WTC11 (cell line): ENCODE measurements around the gene GABRQ. TPM values are rescaled to one million over a fixed set of nuclear protein-coding genes. Genes with fewer than 3 reads are reported as not detected.

ENCODE experiments used
- ATAC-seq: fragments of 200-7000 bp; cut with Tn5 transposase; 2 replicates; pipeline ENCODE4 v1.10.0; 2021; ENCODE audit warnings: mild to moderate bottlenecking, moderate library complexity
- CTCF ChIA-PET: fragments of 300-600 bp; sonication (Branson Sonifier 250); formaldehyde crosslinking; loops from one replicate; lab custom pipeline; 2021; ENCODE audit warnings: antibody characterized with exemption; lab: Charles Lee
- POLR2A ChIA-PET: fragments of 350-600 bp; sonication (Branson Sonifier 250); formaldehyde crosslinking; loops from one replicate; lab custom pipeline; 2021; ENCODE audit warnings: antibody characterized with exemption; lab: Charles Lee
- DNase-seq: peaks from one replicate; pipeline ENCODE4 v3.0.0; 2021; ENCODE audit warnings: low spot score
- H3K27ac Mint-ChIP-seq: 2 replicates; pipeline ENCODE4 v1.8.0; 2021; ENCODE audit warnings: mixed read lengths
- H3K27me3 Mint-ChIP-seq: 2 replicates; pipeline ENCODE4 v1.8.0; 2021; ENCODE audit warnings: low read depth, mild to moderate bottlenecking, moderate library complexity, mixed read lengths
- H3K36me3 Mint-ChIP-seq: 2 replicates; pipeline ENCODE4 v1.8.0; 2021; ENCODE audit warnings: mixed read lengths
- H3K4me1 Mint-ChIP-seq: 2 replicates; pipeline ENCODE4 v1.8.0; 2022; ENCODE audit warnings: mixed read lengths
- H3K4me3 Mint-ChIP-seq: 2 replicates; pipeline ENCODE4 v1.8.0; 2021; ENCODE audit warnings: mild to moderate bottlenecking, moderate library complexity, mixed read lengths
- H3K9me3 Mint-ChIP-seq: 2 replicates; pipeline ENCODE4 v1.8.0; 2021; ENCODE audit warnings: mixed read lengths
- AR ChIP-seq: fragments of 250-450 bp; sonication (Bioruptor Pico); IDR thresholded peaks from 2 replicates; pipeline ENCODE4 v1.9.0; 2021; ENCODE audit warnings: mild to moderate bottlenecking
- CDX4 ChIP-seq: fragments of 250-450 bp; sonication (Bioruptor Pico); IDR thresholded peaks from 2 replicates; pipeline ENCODE4 v1.9.0; 2021; ENCODE audit warnings: moderate library complexity, mild to moderate bottlenecking, inconsistent platforms, borderline replicate concordance
- ELF4 ChIP-seq: sonication (generic); formaldehyde crosslinking; IDR thresholded peaks from 2 replicates; pipeline ENCODE4 v1.8.1; 2022; ENCODE audit warnings: low read depth, mild to moderate bottlenecking, moderate library complexity, missing genetic modification reagents
- FOXJ3 ChIP-seq: sonication (generic); formaldehyde crosslinking; IDR thresholded peaks from 2 replicates; pipeline ENCODE4 v1.9.0; 2021; ENCODE audit warnings: missing genetic modification reagents, mild to moderate bottlenecking, borderline replicate concordance
- FOXK1 ChIP-seq: sonication (generic); formaldehyde crosslinking; IDR thresholded peaks from 2 replicates; pipeline ENCODE4 v1.8.0; 2022; ENCODE audit warnings: mild to moderate bottlenecking, moderate library complexity, missing genetic modification reagents
- FOXP1 ChIP-seq: sonication (generic); formaldehyde crosslinking; IDR thresholded peaks from 2 replicates; pipeline ENCODE4 v1.8.0; 2022; ENCODE audit warnings: missing genetic modification reagents, mild to moderate bottlenecking, moderate library complexity, borderline replicate concordance
- GTF2I ChIP-seq: fragments of 250-450 bp; sonication (Bioruptor Pico); conservative IDR thresholded peaks from 2 replicates; pipeline ENCODE4 v1.4.0; 2021; ENCODE audit warnings: mild to moderate bottlenecking
- HMGXB4 ChIP-seq: sonication (generic); formaldehyde crosslinking; IDR thresholded peaks from 2 replicates; pipeline ENCODE4 v1.8.1; 2023; ENCODE audit warnings: mild to moderate bottlenecking, moderate library complexity, missing genetic modification reagents
- MXD4 ChIP-seq: fragments of 250-450 bp; sonication (Bioruptor Pico); IDR thresholded peaks from 2 replicates; pipeline ENCODE4 v1.8.0; 2021; ENCODE audit warnings: mild to moderate bottlenecking, moderate library complexity, borderline replicate concordance
- NFYB ChIP-seq: sonication (generic); formaldehyde crosslinking; conservative IDR thresholded peaks from 2 replicates; pipeline ENCODE4 v1.8.0; 2022; ENCODE audit warnings: low read depth, missing genetic modification reagents
- NR2C2 ChIP-seq: sonication (generic); formaldehyde crosslinking; IDR thresholded peaks from 2 replicates; pipeline ENCODE4 v1.8.0; 2022; ENCODE audit warnings: mild to moderate bottlenecking, missing genetic modification reagents
- USF2 ChIP-seq: sonication (generic); formaldehyde crosslinking; IDR thresholded peaks from 2 replicates; pipeline ENCODE4 v1.8.1; 2023; ENCODE audit warnings: mild to moderate bottlenecking, missing genetic modification reagents, moderate library complexity
- ZNF138 ChIP-seq: sonication (generic); formaldehyde crosslinking; conservative IDR thresholded peaks from 2 replicates; pipeline ENCODE4 v1.8.1; 2022; ENCODE audit warnings: mild to moderate bottlenecking, moderate library complexity, missing genetic modification reagents
- ZNF219 ChIP-seq: sonication (generic); formaldehyde crosslinking; IDR thresholded peaks from 2 replicates; pipeline ENCODE4 v1.8.0; 2023; ENCODE audit warnings: missing genetic modification reagents, mild to moderate bottlenecking, borderline replicate concordance
- total RNA-seq: library from RNA; stranded (reverse); gene quantifications from 3 replicates; pipeline ENCODE4 v1.2.3, GENCODE V29; 2021
- TF ChIP-seq, protein P1 (sequence below): fragments of 250-450 bp; sonication (Bioruptor Pico); IDR thresholded peaks from 2 replicates; pipeline ENCODE4 v2.1.2; 2022; ENCODE audit warnings: mild to moderate bottlenecking, moderate library complexity
- TF ChIP-seq, protein P2 (sequence below): sonication (generic); formaldehyde crosslinking; IDR thresholded peaks from 2 replicates; pipeline ENCODE4 v1.8.0; 2023; ENCODE audit warnings: mild to moderate bottlenecking, missing genetic modification reagents
- TF ChIP-seq, protein P3 (sequence below): fragments of 250-450 bp; sonication (Bioruptor Pico); conservative IDR thresholded peaks from 2 replicates; pipeline ENCODE4 v1.9.0; 2021; ENCODE audit warnings: mild to moderate bottlenecking
- TF ChIP-seq, protein P4 (sequence below): sonication (generic); formaldehyde crosslinking; conservative IDR thresholded peaks from 2 replicates; pipeline ENCODE4 v1.8.1; 2023; ENCODE audit warnings: mild to moderate bottlenecking, low read depth, missing genetic modification reagents, moderate library complexity

The GABRQ gene
- total RNA-seq, 1 experiment from 2014 or later = 8.6 TPM

- DNase-seq (no peak), ATAC-seq (no peak)
- H3K36me3 Mint-ChIP-seq = peaks cover 41% of the 10 kb centered on the region
- no peak overlapping the region for H3K4me3 Mint-ChIP-seq
- ChIA-PET CTCF (interaction anchor here (2.1 kb wide), 1 partner anchor 11 kb away, joined by 6 read pairs; no protein-coding TSS in a partner anchor), POLR2A (no interaction called here)
- peaks cover 5% of the 10 kb centered on the region; the same call in 1 of the 2 replicates for H3K4me1 Mint-ChIP-seq
- no peak for TF ChIP-seq ELF4 (CRISPR knock-in tag)
- no peak for TF ChIP-seq CDX4 (CRISPR knock-in tag)
- no peak for TF ChIP-seq ZNF138 (CRISPR knock-in tag)
- TF ChIP-seq HMGXB4 (CRISPR knock-in tag) = no peak
- no peak overlapping the region for H3K27ac Mint-ChIP-seq
- no peaks in the 10 kb centered on the region for H3K9me3 Mint-ChIP-seq
- no peaks in the 10 kb centered on the region for H3K27me3 Mint-ChIP-seq
These were observed 9.3 kb downstream of the GABRQ start for GRCh38 chrX:152646961-152647360.

GRCh38 chrX:152647978-152648377, 10.3 kb downstream of the GABRQ start:
- Mint-ChIP-seq H3K27me3 (no peaks in the 10 kb centered on the region), H3K36me3 (peaks cover 50% of the 10 kb centered on the region), H3K27ac (no peak overlapping the region), H3K4me1 (no peaks in the 10 kb centered on the region), H3K4me3 (no peak overlapping the region), H3K9me3 (no peaks in the 10 kb centered on the region)
- ATAC-seq (no peak), DNase-seq (no peak)
- CTCF ChIA-PET = interaction anchor here (0.9 to 2.1 kb wide), 2 partner anchors 10 to 166 kb away, joined by 3 to 6 read pairs; no protein-coding TSS in a partner anchor
- POLR2A ChIA-PET = no interaction called here
- no peak for TF ChIP-seq FOXJ3
- TF ChIP-seq AR (CRISPR knock-in tag) = no peak
- TF ChIP-seq, protein P1, sequence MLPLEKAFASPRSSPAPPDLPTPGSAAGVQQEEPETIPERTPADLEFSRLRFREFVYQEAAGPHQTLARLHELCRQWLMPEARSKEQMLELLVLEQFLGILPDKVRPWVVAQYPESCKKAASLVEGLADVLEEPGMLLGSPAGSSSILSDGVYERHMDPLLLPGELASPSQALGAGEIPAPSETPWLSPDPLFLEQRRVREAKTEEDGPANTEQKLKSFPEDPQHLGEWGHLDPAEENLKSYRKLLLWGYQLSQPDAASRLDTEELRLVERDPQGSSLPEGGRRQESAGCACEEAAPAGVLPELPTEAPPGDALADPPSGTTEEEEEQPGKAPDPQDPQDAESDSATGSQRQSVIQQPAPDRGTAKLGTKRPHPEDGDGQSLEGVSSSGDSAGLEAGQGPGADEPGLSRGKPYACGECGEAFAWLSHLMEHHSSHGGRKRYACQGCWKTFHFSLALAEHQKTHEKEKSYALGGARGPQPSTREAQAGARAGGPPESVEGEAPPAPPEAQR (CRISPR knock-in tag) = no peak
- TF ChIP-seq, protein P2, sequence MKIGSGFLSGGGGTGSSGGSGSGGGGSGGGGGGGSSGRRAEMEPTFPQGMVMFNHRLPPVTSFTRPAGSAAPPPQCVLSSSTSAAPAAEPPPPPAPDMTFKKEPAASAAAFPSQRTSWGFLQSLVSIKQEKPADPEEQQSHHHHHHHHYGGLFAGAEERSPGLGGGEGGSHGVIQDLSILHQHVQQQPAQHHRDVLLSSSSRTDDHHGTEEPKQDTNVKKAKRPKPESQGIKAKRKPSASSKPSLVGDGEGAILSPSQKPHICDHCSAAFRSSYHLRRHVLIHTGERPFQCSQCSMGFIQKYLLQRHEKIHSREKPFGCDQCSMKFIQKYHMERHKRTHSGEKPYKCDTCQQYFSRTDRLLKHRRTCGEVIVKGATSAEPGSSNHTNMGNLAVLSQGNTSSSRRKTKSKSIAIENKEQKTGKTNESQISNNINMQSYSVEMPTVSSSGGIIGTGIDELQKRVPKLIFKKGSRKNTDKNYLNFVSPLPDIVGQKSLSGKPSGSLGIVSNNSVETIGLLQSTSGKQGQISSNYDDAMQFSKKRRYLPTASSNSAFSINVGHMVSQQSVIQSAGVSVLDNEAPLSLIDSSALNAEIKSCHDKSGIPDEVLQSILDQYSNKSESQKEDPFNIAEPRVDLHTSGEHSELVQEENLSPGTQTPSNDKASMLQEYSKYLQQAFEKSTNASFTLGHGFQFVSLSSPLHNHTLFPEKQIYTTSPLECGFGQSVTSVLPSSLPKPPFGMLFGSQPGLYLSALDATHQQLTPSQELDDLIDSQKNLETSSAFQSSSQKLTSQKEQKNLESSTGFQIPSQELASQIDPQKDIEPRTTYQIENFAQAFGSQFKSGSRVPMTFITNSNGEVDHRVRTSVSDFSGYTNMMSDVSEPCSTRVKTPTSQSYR (CRISPR knock-in tag) = no peak
- TF ChIP-seq, protein P3, sequence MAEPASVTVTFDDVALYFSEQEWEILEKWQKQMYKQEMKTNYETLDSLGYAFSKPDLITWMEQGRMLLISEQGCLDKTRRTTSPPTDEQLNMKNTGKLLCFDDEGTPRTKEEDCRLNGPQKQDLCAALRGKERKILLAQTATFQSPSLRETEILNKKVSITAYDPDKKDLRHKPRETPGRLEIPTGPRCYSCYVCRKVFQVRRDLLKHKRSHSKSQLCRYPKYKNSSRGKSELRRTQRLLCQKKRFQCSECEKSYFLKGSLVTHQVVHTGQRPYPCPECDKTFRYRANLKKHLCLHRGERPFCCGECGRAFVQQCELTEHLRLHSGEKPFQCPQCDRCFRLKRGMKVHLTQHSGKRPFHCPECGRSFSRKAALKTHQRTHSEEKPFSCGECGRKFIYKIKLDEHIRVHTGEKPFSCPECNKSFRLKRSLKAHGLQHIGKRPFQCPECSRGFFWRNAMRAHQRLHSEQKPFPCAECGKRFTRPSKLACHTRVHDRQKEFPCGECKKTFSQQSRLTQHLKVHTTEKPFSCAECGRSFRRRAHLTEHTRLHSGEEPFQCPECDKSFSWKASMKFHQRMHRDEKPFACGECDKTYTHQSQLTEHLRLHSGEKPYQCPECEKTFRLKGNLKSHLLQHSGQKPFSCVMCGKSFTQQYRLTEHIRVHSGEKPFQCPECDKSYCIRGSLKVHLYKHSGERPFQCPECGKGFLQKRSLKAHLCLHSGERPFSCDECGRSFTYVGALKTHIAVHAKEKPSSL (CRISPR knock-in tag) = no peak
- no peak for TF ChIP-seq NFYB (CRISPR knock-in tag)
- TF ChIP-seq NR2C2 (CRISPR knock-in tag) = no peak
- TF ChIP-seq, protein P4, sequence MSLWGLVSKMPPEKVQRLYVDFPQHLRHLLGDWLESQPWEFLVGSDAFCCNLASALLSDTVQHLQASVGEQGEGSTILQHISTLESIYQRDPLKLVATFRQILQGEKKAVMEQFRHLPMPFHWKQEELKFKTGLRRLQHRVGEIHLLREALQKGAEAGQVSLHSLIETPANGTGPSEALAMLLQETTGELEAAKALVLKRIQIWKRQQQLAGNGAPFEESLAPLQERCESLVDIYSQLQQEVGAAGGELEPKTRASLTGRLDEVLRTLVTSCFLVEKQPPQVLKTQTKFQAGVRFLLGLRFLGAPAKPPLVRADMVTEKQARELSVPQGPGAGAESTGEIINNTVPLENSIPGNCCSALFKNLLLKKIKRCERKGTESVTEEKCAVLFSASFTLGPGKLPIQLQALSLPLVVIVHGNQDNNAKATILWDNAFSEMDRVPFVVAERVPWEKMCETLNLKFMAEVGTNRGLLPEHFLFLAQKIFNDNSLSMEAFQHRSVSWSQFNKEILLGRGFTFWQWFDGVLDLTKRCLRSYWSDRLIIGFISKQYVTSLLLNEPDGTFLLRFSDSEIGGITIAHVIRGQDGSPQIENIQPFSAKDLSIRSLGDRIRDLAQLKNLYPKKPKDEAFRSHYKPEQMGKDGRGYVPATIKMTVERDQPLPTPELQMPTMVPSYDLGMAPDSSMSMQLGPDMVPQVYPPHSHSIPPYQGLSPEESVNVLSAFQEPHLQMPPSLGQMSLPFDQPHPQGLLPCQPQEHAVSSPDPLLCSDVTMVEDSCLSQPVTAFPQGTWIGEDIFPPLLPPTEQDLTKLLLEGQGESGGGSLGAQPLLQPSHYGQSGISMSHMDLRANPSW = no peak
- no peak for TF ChIP-seq USF2 (CRISPR knock-in tag)
- TF ChIP-seq FOXK1 (CRISPR knock-in tag) = no peak
- TF ChIP-seq FOXP1 = no peak
- TF ChIP-seq ZNF219 (CRISPR knock-in tag) = no peak
- TF ChIP-seq GTF2I (CRISPR knock-in tag) = no peak
- TF ChIP-seq MXD4 (CRISPR knock-in tag) = no peak
